Prostate gland (tissue), 2 donors: ENCODE data around the gene RNF10. TPM values are rescaled to one million over a fixed set of nuclear protein-coding genes. Genes with fewer than 3 reads are reported as not detected.

Source experiments
- DNase-seq: peaks from one replicate; pipeline ENCODE4 v3.0.0-alpha.2; 2019; ENCODE audit warnings: low spot score
- H3K27ac ChIP-seq, 2 donors: fragments of 200-600 bp; sonication (generic); 2 replicates each; pipeline ENCODE4 v1.5.1; 2017 to 2019
- H3K27me3 ChIP-seq: fragments of 200-600 bp; sonication (generic); replicated peaks from 2 replicates; pipeline ENCODE4 v1.5.1; 2019; ENCODE audit not compliant: insufficient read depth
- H3K36me3 ChIP-seq, 2 donors: fragments of 200-600 bp; sonication (generic); 1 replicate in 1 of 2; 2 replicates in 1 of 2; pipeline versions ENCODE4 v1.5.1 to v1.8.1; 2017 to 2019
- H3K4me1 ChIP-seq: fragments of 200-600 bp; sonication (generic); replicated peaks from 2 replicates; pipeline ENCODE4 v1.5.1; 2019
- H3K4me3 ChIP-seq, 2 donors: fragments of 200-600 bp; sonication (generic); 2 replicates each; pipeline ENCODE4 v1.5.1; 2017 to 2019
- H3K9me3 ChIP-seq: fragments of 200-600 bp; sonication (generic); 2 replicates; pipeline ENCODE4 v1.5.1; 2017
- CTCF ChIP-seq, 4 experiments: fragments of 200-600 bp in 2 of 4; fragments of 450-650 bp in 2 of 4; sonication (generic) in 2 of 4; IDR thresholded peaks; 1 replicate in 3 of 4; 2 replicates in 1 of 4; pipeline ENCODE4 v1.5.1; 2016 to 2019; ENCODE audit warnings: antibody characterized with exemption in 4 of 4, mild to moderate bottlenecking in 2 of 4, moderate library complexity in 2 of 4
- POLR2A ChIP-seq: fragments of 450-650 bp; IDR thresholded peaks from one replicate; pipeline ENCODE4 v1.6.1; 2016; ENCODE audit warnings: antibody characterized with exemption, mild to moderate bottlenecking
- POLR2AphosphoS5 ChIP-seq: sonication (generic); formaldehyde crosslinking; IDR thresholded peaks from one replicate; pipeline ENCODE4 v1.6.1; 2017; ENCODE audit warnings: antibody characterized with exemption
- WGBS: methylation state at CpG from one replicate; pipeline ENCODE4 v1.1.5; 2018; 5-methylcytosine and 5-hydroxymethylcytosine counted together
- intact Hi-C: fragments of 100-400 bp; cut with DNase I; formaldehyde crosslinking; loops from one replicate; pipeline ENCODE4 v1.14.2; 2022
- total RNA-seq, 2 donors: library from RNA; depleted of rRNA; stranded (reverse); fragments of >200 nt; gene quantifications; one replicate each; pipeline ENCODE4 v1.1.0, GENCODE V29; 2016

RNF10 gene
- total RNA-seq, 2 donors from 2014 or later, result 95.3 to 251 TPM

DNA sequence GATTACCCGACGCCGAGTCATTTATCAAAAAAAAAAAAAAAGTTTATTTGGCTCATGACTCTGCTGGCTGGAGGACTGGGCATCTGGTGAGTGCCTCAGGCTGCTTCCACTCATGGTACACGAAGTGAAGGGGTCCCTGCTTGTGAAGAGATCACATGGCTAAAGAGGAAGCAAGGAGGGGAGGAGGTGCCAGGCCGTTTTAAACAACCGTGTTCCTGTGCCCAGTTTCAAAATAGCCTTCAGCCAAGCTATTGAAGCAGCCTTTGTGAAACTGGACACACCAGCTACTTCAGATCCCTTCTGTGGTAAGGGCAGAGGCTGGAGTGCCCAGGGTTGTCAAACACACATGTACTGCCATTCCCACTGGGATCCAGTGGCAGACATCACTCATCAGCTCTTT lies 39.4 kb downstream of the RNF10 start:
- Histone ChIP-seq H3K4me3 (no peak overlapping the region), H3K9me3 (no peaks in the 10 kb centered on the region), H3K36me3 (peaks cover 28 to 53% of the 10 kb centered on the region in 2 donors), H3K4me1 (peaks cover 4% of the 10 kb centered on the region), H3K27ac (no peak overlapping the region), H3K27me3 (no peaks in the 10 kb centered on the region)
- no peak for DNase-seq
- WGBS, result 47% methylated on average over 6 of the region's 6 CpGs
- TF ChIP-seq POLR2AphosphoS5, result no peak
- no peak for TF ChIP-seq POLR2A
- TF ChIP-seq CTCF (IDR thresholded peaks at IDR 0.05), result no peak
- intact Hi-C loops, result loop anchor here (5.0 kb wide), 1 partner anchor 129 kb away; no protein-coding TSS in a partner anchor

DNA sequence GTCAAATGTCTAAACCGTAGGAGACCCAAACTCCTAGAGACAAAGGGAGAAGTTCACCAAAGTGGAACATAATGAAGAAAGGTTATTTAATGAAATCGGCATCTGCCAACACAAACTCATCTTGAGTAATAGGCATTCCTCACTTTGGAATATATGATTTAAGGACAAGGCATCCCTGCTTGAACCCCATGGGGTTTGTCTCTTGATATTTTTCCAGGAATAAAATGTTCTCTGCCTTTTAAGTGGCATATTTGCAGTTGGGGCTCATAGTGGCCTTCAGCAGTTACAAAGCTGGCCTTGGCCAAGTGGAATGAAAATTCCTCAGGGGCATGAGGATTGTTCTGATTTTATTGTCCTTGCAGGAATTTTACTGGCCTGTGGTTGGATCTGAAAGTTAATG lies 40.0 kb downstream of the RNF10 start:
- no peak for DNase-seq
- Histone ChIP-seq H3K4me3 (no peak overlapping the region), H3K27ac (no peak overlapping the region), H3K9me3 (no peaks in the 10 kb centered on the region), H3K36me3 (peaks cover 23 to 47% of the 10 kb centered on the region in 2 donors), H3K27me3 (no peaks in the 10 kb centered on the region), H3K4me1 (peaks cover 4% of the 10 kb centered on the region)
- no peak for TF ChIP-seq POLR2AphosphoS5
- TF ChIP-seq CTCF (IDR thresholded peaks at IDR 0.05), result no peak
- TF ChIP-seq POLR2A, result no peak
- WGBS, result 62% methylated on average over 2 of the region's 2 CpGs
- intact Hi-C loops, result loop anchor here (5.0 kb wide), 1 partner anchor 128 kb away; no protein-coding TSS in a partner anchor

DNA sequence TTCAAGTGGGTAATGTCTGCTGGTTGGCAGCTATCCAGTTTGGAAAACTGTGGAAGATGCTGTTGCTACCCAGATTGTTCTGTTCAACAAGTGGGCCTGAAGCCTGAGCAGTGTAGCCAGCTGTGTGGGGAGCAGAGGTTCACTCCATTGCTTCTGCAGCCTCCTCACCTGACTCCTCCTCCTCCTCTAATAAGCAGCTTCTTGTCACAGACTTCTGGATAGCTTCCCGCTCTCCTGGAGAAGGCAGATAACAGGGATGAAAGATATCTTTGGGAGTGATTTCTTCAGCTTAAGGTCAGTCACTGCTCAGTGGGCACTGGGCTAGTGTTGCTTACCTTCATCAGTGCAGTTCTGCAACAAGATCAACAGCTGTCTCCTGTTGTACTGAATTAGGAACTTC lies 45.0 kb downstream of the RNF10 start:
- no peaks in the 10 kb centered on the region for H3K27me3 ChIP-seq
- 100% methylated on average over 1 of the region's 1 CpG for WGBS
- H3K4me1 ChIP-seq, result peaks cover 10% of the 10 kb centered on the region
- no peak overlapping the region for H3K27ac ChIP-seq
- intact Hi-C loops, result no loop called here
- TF ChIP-seq CTCF (IDR thresholded peaks at IDR 0.05), result no peak
- no peak for TF ChIP-seq POLR2A
- TF ChIP-seq POLR2AphosphoS5, result no peak
- H3K36me3 ChIP-seq, result peaks cover 11 to 25% of the 10 kb centered on the region in 2 donors
- DNase-seq, result no peak
- no peaks in the 10 kb centered on the region for H3K9me3 ChIP-seq
- H3K4me3 ChIP-seq, result no peak overlapping the region

DNA sequence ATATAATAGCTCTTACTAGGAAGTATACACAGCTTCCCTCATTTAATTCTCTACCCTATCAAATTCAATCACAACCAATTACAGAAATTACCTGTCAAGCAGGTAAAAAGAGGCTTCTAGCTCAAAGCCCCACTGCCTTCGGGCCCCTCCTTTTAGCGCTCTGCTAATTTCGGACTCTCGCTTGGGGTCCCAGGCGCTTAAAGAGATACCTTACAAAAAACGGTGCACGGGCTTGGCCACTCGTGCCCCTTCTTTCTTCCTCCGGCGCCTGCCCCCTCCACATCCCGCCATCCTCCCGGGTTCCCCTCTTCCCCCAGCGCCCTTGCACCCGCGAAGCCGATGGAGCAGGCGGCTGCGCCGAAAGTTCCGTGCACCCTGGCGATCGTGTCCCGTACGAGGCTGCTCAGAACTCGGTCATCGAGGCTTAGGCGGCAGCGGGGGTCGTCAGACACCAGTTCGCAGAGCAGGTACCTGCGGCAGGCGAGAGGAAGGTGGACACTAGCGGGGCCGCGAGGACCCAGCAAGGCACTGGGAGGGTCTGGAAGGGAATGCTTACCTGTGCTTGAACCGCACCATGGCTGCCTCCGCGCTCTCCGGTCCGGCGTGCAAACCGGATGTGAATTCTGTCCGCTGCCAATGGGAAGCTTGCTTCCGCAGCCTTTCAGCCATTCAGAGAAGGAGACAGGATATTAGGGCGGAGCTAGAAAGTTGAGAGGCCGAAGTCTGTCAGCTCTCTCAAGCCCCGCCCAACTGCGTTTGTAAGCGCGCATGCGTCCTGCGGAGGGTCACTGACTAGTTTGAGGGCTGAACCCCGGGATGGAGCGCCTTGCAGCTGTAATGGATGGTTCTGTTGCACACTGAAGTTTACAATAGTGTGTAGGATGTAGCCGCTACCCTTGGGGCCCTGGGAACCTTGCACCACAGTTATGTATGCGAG lies 46.9 kb downstream of the RNF10 start, which contains the start of gene POP5:
TSS of gene POP5 (minus strand) at position 616 of the 937 bp plus-strand sequence. CDS start at position 576, 40 bp downstream.
- under 1% methylated on average over 55 of the region's 56 CpGs for WGBS
- H3K27me3 ChIP-seq, result no peaks in the 10 kb centered on the region
- peak within 1 kb of the TSS; percentile 70 to 76 for H3K4me3 ChIP-seq
- TF ChIP-seq POLR2A (peak; percentile 28), CTCF (IDR thresholded peaks at IDR 0.05) (peak in 1 of 4 experiments; percentile 23), POLR2AphosphoS5 (peak; percentile 97)
- peak within 1 kb of the TSS; percentile 57 to 64 for H3K27ac ChIP-seq
- DNase-seq, result peak; percentile 96
- no peaks in the 10 kb centered on the region for H3K9me3 ChIP-seq
- intact Hi-C loops, result loop anchor here (2.0 to 5.0 kb wide), 4 partner anchors 66 to 526 kb away; partner anchors contain the start of gene UNC119B
- H3K4me1 ChIP-seq, result peaks cover 7% of the 10 kb centered on the region
- H3K36me3 ChIP-seq, result peaks cover 9 to 18% of the 10 kb centered on the region in 2 donors
